Tibial nerve (tissue), 4 donors: ENCODE measurements around the gene TRAPPC6A.

Experiments
- CTCF ChIP-seq, 5 experiments: fragments of 200-600 bp in 3 of 5; fragments of 450-650 bp in 2 of 5; sonication (generic) in 3 of 5; IDR thresholded peaks; one replicate each; pipeline ENCODE4 v1.5.1; 2016 to 2019; ENCODE audit warnings: antibody characterized with exemption in 5 of 5, mild to moderate bottlenecking in 3 of 5, moderate library complexity in 2 of 5
- EP300 ChIP-seq, 2 donors: sonication (generic); formaldehyde crosslinking; IDR thresholded peaks; one replicate each; pipeline ENCODE4 v1.6.1; 2017; ENCODE audit warnings: antibody characterized with exemption in 2 of 2, mild to moderate bottlenecking in 1 of 2
- POLR2A ChIP-seq, 2 donors: fragments of 450-650 bp; IDR thresholded peaks; one replicate each; pipeline ENCODE4 v1.6.1; 2017; ENCODE audit warnings: antibody characterized with exemption in 2 of 2, mild to moderate bottlenecking in 2 of 2, moderate library complexity in 2 of 2

- TF ChIP-seq CTCF (IDR thresholded peaks at IDR 0.05) = no peak
- no peak for TF ChIP-seq EP300 (IDR thresholded peaks at IDR 0.05)
- TF ChIP-seq POLR2A (IDR thresholded peaks at IDR 0.05) = no peak
Measured at GRCh38 chr19:45217193-45217956, 39.3 kb upstream of the TRAPPC6A start.
